Measurements from ENCODE around the gene INKA2.

DNA sequence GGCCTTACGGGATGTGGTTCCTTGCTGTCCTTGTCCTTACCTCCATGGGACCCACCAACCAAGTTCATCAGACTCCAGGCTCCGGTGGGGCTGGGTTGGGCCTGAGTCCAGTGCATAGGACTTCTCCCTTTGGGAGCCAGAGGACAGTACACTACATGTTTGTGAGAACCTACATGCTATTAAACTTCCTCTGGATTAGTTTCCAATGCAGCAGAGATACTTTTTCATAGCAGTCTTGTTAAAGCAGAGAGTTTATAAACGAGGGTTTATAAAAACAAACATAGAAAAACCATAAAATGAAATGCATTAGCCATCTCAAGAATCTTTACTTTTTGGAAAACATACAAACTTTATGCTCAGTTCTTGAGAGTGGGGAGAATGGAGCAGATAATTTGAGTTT lies 33.4 kb downstream of the INKA2 start:
- TF ChIP-seq, protein P1, sequence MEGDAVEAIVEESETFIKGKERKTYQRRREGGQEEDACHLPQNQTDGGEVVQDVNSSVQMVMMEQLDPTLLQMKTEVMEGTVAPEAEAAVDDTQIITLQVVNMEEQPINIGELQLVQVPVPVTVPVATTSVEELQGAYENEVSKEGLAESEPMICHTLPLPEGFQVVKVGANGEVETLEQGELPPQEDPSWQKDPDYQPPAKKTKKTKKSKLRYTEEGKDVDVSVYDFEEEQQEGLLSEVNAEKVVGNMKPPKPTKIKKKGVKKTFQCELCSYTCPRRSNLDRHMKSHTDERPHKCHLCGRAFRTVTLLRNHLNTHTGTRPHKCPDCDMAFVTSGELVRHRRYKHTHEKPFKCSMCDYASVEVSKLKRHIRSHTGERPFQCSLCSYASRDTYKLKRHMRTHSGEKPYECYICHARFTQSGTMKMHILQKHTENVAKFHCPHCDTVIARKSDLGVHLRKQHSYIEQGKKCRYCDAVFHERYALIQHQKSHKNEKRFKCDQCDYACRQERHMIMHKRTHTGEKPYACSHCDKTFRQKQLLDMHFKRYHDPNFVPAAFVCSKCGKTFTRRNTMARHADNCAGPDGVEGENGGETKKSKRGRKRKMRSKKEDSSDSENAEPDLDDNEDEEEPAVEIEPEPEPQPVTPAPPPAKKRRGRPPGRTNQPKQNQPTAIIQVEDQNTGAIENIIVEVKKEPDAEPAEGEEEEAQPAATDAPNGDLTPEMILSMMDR (IDR thresholded peaks at IDR 0.05; ENCODE audit: low read length), result no peak
- TF ChIP-seq EZH2 (optimal IDR thresholded peaks at IDR 0.05; ENCODE audit: low read depth, low read length), result no peak

All from MM.1S (cell line).